DMS53 (cell line): Measurements from ENCODE around the gene PTMA.

Source experiments
- DNase-seq: peaks from one replicate; lab custom pipeline; 2025; lab: John Stamatoyannopoulos, UW

PTMA gene

GRCh38 chr2:231696004-231696367 lies 12.3 kb upstream of the PTMA start:
- DNase-seq = no peak

DNA sequence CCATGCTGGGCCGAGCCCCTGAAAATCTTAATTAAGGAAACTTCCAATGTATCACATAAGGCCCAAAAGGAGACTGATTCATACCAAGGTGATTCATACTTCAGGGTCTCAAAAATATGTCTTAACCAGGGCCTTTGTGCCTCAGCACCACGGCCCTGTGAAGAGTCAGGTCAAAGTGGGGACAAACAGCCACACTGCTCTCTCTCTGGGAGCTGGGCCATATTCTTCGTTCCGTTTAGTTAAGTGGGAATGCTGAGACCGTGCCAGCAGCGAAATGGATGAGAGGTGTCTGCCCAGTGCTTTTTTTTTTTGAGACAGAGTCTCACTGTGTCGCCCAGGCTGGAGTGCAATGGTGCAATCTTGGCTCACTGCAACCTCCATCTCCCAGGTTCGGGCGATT lies 9.3 kb upstream of the PTMA start:
- DNase-seq = no peak

DNA sequence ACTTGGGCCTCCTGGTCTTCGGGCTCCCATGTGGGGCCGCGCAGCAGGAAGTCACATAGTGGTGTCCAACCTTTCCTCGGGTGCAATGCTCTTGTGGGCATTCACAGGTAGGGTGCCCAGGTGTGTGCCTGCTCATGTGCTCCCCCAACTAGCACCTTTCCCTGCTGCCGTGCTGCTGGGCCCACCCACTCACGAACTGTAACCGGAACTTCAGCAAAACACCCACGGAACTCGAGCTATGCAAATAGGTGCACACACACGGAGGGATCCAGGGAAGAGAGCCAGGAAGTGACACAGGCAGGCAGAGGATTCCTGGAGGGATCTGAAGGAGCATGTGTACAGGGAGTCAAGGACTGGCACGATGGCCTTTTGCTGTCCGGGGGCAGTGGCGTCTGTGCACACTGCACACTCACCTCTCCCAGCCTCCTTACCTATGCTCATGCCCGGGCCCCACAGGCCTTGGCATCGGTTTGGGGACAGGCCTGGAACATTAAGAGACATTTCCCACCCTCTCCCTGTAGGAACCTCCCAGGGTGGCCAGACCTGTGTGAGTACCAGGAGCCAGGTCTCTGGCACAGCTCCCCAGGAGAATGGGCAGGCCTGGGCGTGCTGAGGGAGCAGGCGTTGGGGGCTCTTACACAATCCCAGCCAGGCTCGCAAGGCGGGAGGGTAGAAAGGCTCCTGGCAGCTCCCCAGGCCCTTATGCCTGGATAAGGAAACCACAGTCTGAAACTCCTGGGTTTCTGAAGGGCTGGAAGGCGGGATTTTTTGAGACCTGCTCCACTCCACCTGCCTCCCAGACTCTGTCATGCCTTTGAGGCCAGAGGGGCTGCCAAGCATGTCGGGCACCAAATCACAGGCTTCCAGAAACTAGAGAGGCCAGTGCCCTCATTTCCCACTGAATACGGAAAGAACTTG lies 6.6 kb upstream of the PTMA start:
- peak; percentile 26 for DNase-seq

DNA sequence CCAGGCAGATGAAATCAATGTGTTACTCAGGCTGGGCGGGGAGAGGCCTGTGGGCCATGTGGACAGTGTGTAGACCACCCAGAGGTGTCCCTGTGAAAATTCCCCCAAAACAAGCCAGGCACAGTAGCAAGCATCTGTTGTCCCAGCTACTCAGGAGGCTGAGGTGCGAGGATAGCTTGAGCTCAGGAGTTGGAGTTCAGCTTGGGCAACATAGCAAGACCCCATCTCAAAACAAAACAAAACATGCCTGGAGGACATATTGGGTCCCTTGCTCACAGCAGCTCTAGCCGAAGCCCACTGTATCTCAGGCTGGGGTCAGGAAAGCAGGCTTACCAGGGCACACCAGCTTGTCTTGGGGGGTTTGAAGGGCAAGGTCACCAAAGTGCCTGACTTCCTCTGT lies 4.3 kb upstream of the PTMA start:
- DNase-seq = no peak

DNA sequence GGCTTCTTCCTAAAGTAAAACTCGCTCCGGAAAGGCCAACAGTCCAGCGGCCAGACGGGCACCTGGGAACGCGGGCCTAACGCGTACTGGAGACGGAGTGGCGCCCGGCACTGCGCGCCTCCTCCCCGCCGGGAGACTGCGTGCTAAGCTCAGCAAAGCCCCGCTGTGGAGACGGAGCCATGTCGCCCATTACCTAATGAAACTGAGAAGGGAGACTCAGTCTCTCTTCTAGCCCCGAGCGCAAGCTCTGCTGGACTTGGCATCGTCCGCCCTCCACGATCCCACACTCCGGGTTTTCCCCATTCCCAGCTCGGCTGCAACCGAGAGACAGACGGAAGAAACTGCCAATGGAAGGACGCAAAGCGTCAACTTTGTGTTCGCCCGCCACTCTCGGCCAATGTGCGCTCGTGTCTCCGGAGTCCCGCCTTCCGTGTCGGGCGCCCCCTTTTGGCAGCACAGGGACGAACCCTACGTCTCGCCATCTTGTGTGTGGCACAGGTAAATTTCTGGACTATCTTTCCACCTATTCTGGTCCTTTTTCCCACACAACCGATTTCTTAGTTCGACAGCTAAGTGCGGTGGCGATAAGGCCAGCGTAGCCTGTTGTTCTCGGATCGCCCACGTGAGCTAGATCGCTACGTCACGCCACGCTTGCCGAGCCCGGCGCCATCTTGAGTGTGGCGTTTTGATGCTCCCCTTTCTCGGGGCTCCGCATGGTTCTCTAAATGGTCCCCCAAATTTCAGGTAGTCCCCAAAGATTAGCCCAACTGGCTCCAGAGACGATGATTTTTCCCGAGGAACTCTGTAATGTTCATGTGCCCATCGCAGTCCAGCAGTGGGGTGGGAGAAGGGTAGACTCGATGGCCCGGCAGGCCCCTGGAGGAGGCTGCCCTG lies 1.3 kb upstream of the PTMA start:
- DNase-seq = peak; percentile 98

DNA sequence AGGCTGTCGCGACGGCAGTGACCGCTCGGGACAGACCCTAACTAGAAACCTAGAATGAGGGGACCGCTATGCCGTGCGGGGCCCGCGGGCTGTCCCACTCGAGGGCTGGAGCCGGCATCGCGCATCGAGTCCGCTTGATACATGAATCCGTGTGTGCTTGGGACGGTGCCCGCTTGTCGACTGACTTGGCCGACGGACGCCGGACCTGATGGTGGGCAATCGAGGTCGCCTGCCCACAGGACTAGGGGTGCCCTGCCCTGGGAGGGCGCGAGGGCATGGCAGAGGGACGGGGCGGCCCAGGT lies 749 bp upstream of the PTMA start:
- no peak for DNase-seq

GRCh38 chr2:231708773-231709635 lies 679 bp downstream of the PTMA start:
- DNase-seq = peak; percentile 71

DNA sequence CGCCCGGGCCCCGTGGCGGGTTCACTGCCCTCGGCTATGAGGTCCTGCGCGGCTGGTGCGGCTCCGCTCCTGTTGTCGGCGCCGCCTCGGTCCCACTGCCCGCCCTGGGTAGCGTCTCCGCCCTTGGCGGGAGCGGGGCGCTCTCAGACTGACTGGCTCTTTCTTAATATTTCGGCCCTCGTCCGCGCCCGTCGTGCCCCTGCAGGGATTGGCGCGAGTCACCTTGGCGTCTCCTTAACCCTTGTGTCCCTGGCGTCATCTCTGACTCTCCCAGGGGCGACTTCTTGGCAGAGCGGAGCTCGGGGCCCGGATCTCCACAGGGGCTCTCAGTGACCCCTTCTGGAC lies 1.3 kb downstream of the PTMA start:
- DNase-seq = peak; percentile 71

- DNase-seq = peak; percentile 93
Measured at GRCh38 chr2:231709981-231710798, 1.9 kb downstream of the PTMA start.

DNA sequence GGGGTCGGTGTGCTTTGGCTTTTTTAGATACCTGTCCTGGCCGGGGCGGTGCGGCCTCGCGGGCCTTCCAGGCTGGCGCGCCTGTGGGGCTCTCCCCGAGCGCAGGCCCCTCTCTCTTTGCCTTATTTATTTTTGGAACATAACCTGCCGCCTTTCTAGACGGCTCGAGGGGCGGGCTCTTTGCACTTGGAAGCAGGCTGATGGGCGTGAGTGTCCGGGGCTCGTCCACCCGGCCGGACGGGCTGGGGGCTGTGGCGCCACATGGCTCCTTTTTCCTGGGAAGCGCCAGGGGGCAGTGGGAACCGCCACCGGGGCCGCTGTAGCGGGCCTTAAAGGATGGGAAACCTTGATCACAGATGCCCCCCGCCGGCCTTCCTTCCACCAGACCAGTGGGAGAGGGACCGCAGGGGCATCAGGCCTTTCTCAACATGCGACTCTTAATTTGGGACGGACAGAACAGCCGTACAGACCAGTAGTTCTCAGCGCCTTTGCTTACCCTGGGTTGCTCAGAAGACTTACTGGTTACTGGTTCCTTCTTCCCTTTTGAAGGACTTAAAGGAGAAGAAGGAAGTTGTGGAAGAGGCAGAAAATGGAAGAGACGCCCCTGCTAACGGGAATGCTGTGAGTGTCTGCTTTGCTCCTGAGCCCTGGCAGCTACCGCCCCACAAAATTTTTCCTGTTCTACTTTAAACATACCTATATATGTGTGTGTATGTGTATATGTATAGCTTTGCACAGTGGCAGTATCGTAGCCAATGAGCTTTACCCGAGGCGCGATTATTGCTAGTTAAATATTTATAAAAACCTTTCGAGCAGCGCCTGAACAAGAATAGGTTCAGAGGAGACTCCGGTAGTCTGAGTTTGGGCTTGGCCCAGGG lies 2.7 kb downstream of the PTMA start:
- DNase-seq = peak; percentile 54

DNA sequence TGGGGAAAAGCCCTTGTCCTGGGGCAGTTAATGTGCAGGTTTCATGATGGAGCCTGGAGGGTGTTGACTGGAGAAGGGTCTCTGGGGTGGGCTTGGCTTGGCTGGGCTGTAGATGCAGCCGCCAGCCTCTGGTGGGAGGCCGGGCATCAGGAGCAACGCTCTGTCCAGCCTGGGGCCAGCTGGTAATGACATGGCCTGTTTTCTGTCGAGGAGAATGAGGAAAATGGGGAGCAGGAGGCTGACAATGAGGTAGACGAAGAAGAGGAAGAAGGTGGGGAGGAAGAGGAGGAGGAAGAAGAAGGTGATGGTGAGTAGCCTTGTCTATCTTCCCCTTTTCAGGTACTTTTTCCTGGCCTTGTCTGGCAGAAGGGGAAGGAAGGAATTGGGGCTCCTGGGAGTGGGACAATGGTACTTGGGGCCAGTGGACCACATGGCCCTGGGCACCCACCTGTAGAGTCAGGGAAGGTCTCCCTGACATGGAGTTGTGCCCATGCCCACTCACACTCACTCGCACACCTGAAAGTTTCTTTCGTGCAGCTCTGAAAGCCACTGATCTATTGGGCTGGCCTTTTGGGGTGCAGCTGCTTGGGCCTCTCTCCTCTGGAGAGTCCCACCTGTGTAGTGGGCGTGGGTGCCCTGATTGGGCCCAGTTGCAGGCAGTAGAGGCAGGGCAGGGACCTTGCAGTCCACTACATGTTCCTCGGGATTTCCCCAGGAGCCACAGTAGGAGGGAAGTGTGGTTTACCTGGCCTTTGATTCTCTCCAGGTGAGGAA lies 3.5 kb downstream of the PTMA start:
- no peak for DNase-seq

DNA sequence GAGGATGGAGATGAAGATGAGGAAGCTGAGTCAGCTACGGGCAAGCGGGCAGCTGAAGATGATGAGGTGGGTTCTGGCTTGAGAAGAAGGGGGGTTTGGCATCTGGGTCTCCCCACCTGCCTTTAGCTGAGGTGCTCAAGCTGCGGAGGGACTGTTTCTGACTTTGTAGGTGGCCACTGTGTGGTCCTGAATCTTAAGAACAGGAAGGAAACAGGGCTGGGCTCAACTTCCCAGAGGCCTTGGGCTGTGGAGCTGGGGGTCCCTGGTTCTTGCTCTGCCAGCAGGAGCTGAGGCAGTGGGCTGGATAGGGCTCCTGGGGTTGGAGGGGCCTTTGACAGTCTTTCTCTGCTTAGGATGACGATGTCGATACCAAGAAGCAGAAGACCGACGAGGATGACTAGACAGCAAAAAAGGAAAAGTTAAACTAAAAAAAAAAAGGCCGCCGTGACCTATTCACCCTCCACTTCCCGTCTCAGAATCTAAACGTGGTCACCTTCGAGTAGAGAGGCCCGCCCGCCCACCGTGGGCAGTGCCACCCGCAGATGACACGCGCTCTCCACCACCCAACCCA lies 4.2 kb downstream of the PTMA start:
- DNase-seq = peak; percentile 34

- peak; percentile 73 for DNase-seq
Measured at GRCh38 chr2:231713406-231713729, 5.0 kb downstream of the PTMA start.

DNA sequence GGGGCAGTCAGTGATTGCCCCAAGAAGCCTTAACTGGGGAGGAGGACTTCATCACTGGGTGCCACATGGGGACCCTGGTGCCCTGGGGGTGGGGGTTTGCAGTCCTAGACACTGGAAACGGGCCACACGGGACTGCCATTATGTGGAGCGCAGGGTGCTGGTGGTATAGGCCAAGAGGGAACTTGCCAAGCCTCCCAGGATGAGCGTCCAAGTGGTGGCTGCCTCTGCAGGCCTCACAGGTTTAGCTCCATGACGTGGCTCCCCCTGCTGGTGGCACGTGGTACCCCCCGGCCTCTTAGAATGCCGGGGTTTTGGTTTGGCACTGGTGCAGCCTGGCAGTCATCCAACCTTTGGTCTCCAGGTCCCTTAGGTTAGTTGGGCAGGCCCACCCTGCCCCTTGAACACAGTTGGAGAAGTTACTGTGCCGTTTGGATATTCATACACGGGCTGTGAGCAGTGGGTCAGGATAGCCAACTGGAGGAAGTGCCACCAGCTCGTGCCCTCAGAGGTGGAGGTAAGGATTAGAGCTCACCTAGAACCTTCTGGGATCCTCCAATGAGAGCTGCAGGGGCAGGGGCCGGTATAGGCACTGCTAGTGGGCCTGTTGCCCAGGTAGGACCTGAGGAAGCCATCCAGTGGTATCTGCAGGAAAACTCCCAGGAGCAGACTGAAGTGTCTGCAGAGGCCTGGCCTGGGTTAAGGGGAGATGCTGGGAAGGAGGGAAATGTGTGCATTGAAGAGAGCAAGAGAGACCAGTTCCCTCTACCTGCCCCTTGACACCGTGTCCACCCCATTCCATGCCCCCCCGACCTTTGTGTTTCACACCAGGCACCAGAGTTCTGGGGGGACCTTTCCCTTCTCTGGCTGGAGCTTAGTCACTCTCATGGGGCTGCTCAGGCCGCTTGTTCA lies 5.7 kb downstream of the PTMA start:
- peak; percentile 94 for DNase-seq

DNA sequence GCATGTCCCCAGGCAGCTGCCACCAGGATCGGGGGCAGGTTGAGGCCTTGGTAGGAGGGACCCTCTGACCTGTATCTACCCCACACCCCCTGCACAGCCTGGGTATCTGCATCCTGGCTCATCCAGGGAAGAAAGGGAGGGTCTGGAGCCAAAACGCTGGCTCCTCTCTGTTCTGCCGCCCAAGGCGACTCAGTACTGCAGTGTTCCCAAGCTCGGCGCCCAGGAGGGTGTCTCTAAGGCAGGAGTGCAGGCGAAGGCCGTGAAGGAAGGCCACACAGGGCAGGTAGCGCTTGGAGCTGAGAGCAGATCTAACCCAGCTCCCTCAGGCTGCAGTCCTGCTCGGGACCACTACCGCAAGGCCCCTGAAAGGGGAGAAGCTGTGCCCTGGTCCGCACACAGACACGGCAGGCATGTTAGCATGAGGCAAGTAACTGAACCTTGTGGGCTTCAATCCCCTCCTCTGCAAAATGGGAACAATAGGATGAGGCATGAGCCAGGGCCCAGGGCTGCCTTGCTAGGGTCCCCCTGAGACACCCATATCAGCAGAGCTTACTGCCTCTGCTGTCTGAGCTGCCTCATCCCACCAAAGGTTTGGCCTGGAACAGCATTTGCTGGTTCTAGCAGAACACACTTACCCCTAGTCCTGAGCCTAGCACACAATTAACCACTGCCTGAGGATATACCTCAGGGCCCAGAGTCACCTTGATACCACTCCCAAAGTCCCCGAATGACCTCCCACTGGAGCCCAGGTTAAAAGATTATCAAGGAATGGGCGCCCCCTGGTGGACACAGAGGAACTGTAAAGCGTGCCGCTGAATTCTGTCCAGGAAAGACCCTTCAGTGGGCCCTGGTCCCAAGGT lies 6.5 kb downstream of the PTMA start:
- DNase-seq = peak; percentile 82

DNA sequence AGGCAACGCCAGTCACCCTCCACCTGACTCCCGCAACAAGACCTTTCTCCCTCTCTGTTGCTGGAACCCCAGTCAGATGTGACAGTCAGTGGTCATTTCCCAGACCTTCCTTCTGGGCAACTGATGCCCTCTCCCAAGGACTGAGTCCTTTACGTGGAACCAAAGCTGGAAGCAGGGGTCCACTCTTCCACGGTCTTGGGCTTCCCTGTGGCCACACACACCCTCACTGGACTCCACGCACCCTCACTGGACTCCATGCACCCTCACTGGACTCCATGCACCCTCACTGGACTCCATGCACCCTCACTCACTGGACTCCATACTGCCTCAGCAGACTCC lies 7.1 kb downstream of the PTMA start:
- no peak for DNase-seq

GRCh38 chr2:231715988-231716616 lies 7.8 kb downstream of the PTMA start:
- no peak for DNase-seq
